Measurements from ENCODE around the gene MOV10L1. TPM values are rescaled to one million over a fixed set of nuclear protein-coding genes. Genes with fewer than 3 reads are reported as not detected.

Gene MOV10L1
- total and polyA plus RNA-seq, 5 donors from 2014 or later, result not detected

DNA sequence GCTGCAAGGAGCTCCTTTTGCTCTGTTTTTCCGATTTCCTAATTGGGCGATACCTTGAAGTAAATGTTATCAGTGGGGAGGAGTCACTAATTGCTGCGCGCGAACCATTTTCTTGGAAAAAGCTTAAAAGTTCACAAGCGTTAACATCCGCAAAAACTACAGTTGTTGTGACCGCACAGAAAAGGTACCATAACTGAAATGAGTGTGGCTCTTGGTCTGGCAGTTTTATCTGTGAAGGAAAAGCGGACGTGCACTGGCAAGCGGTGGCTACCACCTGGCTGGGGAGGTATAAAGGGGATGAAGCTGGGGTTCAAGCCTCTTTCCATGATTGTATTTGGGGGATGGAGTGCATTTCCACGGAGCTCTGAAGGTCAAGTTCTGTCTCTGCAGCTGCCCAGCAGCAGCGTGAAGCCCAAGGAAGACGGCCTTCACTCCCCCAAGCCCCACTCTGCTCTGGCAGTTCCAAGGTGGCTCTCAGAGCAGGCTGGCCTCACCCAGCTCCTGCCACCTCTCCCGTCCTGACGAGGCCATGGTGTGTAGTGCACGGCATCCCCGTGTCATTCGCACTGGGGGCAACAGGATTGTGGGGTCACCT, 27.5 kb downstream of the MOV10L1 start:
- Histone ChIP-seq H3K9me3 (ENCODE audit: control insufficient read depth in 2 of 2, low read length in 2 of 2) (no peaks in the 10 kb centered on the region), H3K27me3 (ENCODE audit: control insufficient read depth, insufficient read depth, low read length) (peaks cover 3% of the 10 kb centered on the region), H3K4me3 (ENCODE audit: low read depth, low read length) (no peak overlapping the region), H3K27ac (ENCODE audit: insufficient read depth, low read length, poor library complexity, severe bottlenecking) (no peak overlapping the region), H3K36me3 (ENCODE audit: control insufficient read depth, insufficient read depth, low read length) (no peaks in the 10 kb centered on the region), H3K4me1 (ENCODE audit: control insufficient read depth, insufficient read depth, low read length, poor library complexity, severe bottlenecking) (no peaks in the 10 kb centered on the region)
- Mint-ChIP-seq H3K4me1 (peaks cover 0 to 4% (median 1%) of the 10 kb centered on the region in 4 donors), H3K9me3 (peaks cover 0 to 5% (median 0%) of the 10 kb centered on the region in 7 donors), H3K36me3 (no peaks in the 10 kb centered on the region), H3K27me3 (peaks cover 35% of the 10 kb centered on the region), H3K4me3 (no peak overlapping the region), H3K27ac (no peak overlapping the region)
- no peak for ATAC-seq (ENCODE audit: low read depth in 2 of 2)
- no peak for DNase-seq

DNA sequence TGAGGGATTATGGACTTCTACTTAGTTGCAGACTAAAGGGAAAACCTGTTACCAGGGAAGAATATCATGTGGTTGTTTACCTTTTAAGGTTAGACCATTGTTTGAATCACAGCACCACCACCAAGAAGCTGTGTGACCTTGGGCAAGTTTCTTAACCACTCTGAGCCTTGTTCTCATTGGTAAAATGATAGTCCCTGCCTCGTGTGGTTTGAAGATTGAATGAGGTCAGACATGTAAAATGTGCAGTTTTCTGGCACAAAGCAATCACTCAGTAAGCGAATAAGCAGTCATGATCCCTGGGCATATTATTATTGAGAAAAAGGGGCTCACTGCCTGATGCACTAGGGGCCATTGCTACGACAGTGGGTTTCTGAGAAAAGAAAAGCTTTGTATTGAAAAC, 28.3 kb downstream of the MOV10L1 start:
- Histone ChIP-seq H3K4me3 (ENCODE audit: low read depth, low read length) (no peak overlapping the region), H3K9me3 (ENCODE audit: control insufficient read depth in 2 of 2, low read length in 2 of 2) (peaks cover 3 to 4% of the 10 kb centered on the region in 2 experiments), H3K4me1 (ENCODE audit: control insufficient read depth, insufficient read depth, low read length, poor library complexity, severe bottlenecking) (no peaks in the 10 kb centered on the region), H3K36me3 (ENCODE audit: control insufficient read depth, insufficient read depth, low read length) (no peaks in the 10 kb centered on the region), H3K27ac (ENCODE audit: insufficient read depth, low read length, poor library complexity, severe bottlenecking) (no peak overlapping the region), H3K27me3 (ENCODE audit: control insufficient read depth, insufficient read depth, low read length) (peaks cover 3% of the 10 kb centered on the region)
- no peaks in the 10 kb centered on the region for H3K4me1 Mint-ChIP-seq
- DNase-seq, result no peak
- H3K27me3 Mint-ChIP-seq, result peaks cover 31% of the 10 kb centered on the region
- no peak overlapping the region for H3K4me3 Mint-ChIP-seq
- no peaks in the 10 kb centered on the region for H3K36me3 Mint-ChIP-seq
- peaks cover 0 to 13% (median 0%) of the 10 kb centered on the region in 7 donors for H3K9me3 Mint-ChIP-seq
- no peak for ATAC-seq (ENCODE audit: low read depth in 2 of 2)
- no peak overlapping the region for H3K27ac Mint-ChIP-seq

DNA sequence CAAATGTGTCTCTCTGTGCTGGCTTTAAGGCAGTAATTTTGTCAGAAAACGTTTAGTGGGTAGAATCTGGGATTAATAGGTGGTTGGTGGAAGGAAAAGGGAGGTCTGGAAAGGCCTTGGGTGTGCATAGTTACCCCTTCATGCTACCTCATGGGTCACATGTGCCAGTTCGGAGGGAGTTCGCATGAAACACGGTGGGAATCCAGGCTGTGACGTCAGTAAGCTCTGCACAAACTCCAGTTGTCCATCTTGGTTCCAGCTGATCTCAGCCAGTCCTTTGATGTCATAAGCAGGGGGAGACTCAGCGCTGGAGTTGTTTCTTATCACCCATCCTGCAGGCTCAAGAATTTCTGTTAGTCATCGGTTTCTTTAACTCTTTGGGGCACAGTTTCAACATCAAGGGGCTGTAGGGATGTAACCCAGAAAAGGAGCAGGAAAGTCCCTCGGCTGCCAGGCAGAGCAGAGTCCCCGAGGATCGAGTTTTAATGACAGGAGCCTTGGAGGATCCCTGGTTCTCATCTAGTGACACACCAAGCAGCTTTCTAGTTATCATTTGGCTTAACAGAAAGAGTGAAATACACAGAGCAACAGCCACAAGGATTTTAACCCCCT, 28.9 kb downstream of the MOV10L1 start:
- H3K9me3 Mint-ChIP-seq, result peaks cover 0 to 18% (median 3%) of the 10 kb centered on the region in 7 donors
- no peak overlapping the region for H3K4me3 Mint-ChIP-seq
- Histone ChIP-seq H3K27me3 (ENCODE audit: control insufficient read depth, insufficient read depth, low read length) (peaks cover 5% of the 10 kb centered on the region), H3K4me1 (ENCODE audit: control insufficient read depth, insufficient read depth, low read length, poor library complexity, severe bottlenecking) (no peaks in the 10 kb centered on the region), H3K36me3 (ENCODE audit: control insufficient read depth, insufficient read depth, low read length) (no peaks in the 10 kb centered on the region), H3K27ac (ENCODE audit: insufficient read depth, low read length, poor library complexity, severe bottlenecking) (no peak overlapping the region), H3K4me3 (ENCODE audit: low read depth, low read length) (no peak overlapping the region), H3K9me3 (ENCODE audit: control insufficient read depth in 2 of 2, low read length in 2 of 2) (peaks cover 8 to 10% of the 10 kb centered on the region in 2 experiments)
- DNase-seq, result no peak
- H3K36me3 Mint-ChIP-seq, result peaks cover 3% of the 10 kb centered on the region
- no peak overlapping the region for H3K27ac Mint-ChIP-seq
- ATAC-seq (ENCODE audit: low read depth in 2 of 2), result no peak
- H3K4me1 Mint-ChIP-seq, result no peaks in the 10 kb centered on the region
- peaks cover 32% of the 10 kb centered on the region for H3K27me3 Mint-ChIP-seq

DNA sequence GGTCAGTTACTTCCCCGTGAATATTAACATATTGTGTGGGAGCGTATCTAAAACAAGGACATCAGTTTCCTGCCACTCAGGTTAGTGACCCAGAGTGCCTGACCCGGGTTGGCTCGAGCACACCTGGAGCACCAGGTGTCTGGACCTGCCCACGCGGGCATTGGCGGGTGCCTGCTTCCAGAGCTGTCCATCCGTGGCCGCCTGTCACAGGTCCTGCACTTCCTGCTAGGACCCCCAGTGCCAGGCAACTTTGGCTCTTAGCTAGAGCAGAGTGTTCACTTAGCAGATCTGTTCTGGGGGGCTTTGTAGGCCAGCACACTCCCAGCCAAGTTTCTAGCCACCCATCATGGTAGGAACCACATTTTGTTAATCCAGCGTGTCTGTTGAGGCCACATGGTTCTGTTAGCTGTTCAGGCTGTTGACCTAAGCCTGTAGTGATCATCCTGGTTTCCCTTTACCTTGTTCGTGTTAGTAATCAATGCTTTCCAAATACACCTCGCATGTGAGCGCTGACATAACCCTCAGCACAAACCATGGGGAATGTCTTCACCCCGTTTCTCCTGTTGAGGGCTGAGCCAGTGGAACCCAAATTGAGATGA, 29.5 kb downstream of the MOV10L1 start:
- H3K4me3 ChIP-seq (ENCODE audit: low read depth, low read length), result no peak overlapping the region
- DNase-seq, result no peak
- H3K27me3 ChIP-seq (ENCODE audit: control insufficient read depth, insufficient read depth, low read length), result peaks cover 7% of the 10 kb centered on the region
- no peaks in the 10 kb centered on the region for H3K4me1 Mint-ChIP-seq
- H3K27ac Mint-ChIP-seq, result no peak overlapping the region
- H3K36me3 Mint-ChIP-seq, result peaks cover 9% of the 10 kb centered on the region
- H3K9me3 ChIP-seq (ENCODE audit: control insufficient read depth in 2 of 2, low read length in 2 of 2), result peaks cover 13 to 15% of the 10 kb centered on the region in 2 experiments
- no peaks in the 10 kb centered on the region for H3K4me1 ChIP-seq (ENCODE audit: control insufficient read depth, insufficient read depth, low read length, poor library complexity, severe bottlenecking)
- H3K4me3 Mint-ChIP-seq, result no peak overlapping the region
- peaks cover 0 to 24% (median 8%) of the 10 kb centered on the region in 7 donors for H3K9me3 Mint-ChIP-seq
- no peaks in the 10 kb centered on the region for H3K36me3 ChIP-seq (ENCODE audit: control insufficient read depth, insufficient read depth, low read length)
- H3K27ac ChIP-seq (ENCODE audit: insufficient read depth, low read length, poor library complexity, severe bottlenecking), result no peak overlapping the region
- no peak for ATAC-seq (ENCODE audit: low read depth in 2 of 2)
- H3K27me3 Mint-ChIP-seq, result peaks cover 38% of the 10 kb centered on the region

DNA sequence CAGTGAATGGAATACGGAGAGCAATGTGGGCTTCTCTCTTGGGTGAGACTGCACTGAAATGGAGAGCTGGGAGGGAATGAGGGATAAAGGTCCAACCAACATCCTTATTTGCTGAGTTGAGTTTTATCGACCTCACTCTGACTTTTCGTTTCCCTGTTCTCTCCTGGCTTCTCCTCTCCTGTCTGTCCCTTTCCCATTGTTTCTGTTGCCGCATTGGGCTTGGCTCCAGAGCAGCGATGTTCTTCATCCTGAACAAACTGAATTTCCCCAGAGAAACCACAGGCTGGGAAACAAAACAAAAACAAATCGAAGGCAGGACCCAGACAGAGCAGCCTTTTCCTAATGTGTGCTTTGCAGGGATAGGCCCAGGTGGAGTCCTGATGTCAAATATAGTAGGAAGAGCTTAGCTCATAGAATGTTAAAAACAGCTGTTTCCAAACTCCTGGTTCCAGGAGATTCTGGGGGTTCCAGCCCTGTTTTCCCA, 30.0 kb downstream of the MOV10L1 start:
- H3K4me1 ChIP-seq (ENCODE audit: control insufficient read depth, insufficient read depth, low read length, poor library complexity, severe bottlenecking), result no peaks in the 10 kb centered on the region
- H3K4me1 Mint-ChIP-seq, result no peaks in the 10 kb centered on the region
- H3K27ac ChIP-seq (ENCODE audit: insufficient read depth, low read length, poor library complexity, severe bottlenecking), result no peak overlapping the region
- peaks cover 11% of the 10 kb centered on the region for H3K36me3 Mint-ChIP-seq
- DNase-seq (no peak), ATAC-seq (ENCODE audit: low read depth in 2 of 2) (no peak)
- H3K9me3 Mint-ChIP-seq, result peaks cover 0 to 29% (median 9%) of the 10 kb centered on the region in 7 donors
- H3K36me3 ChIP-seq (ENCODE audit: control insufficient read depth, insufficient read depth, low read length), result no peaks in the 10 kb centered on the region
- no peak overlapping the region for H3K4me3 Mint-ChIP-seq
- H3K27me3 ChIP-seq (ENCODE audit: control insufficient read depth, insufficient read depth, low read length), result peaks cover 7% of the 10 kb centered on the region
- peaks cover 37% of the 10 kb centered on the region for H3K27me3 Mint-ChIP-seq
- peaks cover 13 to 15% of the 10 kb centered on the region in 2 experiments for H3K9me3 ChIP-seq (ENCODE audit: control insufficient read depth in 2 of 2, low read length in 2 of 2)
- H3K27ac Mint-ChIP-seq, result no peak overlapping the region
- H3K4me3 ChIP-seq (ENCODE audit: low read depth, low read length), result no peak overlapping the region

DNA sequence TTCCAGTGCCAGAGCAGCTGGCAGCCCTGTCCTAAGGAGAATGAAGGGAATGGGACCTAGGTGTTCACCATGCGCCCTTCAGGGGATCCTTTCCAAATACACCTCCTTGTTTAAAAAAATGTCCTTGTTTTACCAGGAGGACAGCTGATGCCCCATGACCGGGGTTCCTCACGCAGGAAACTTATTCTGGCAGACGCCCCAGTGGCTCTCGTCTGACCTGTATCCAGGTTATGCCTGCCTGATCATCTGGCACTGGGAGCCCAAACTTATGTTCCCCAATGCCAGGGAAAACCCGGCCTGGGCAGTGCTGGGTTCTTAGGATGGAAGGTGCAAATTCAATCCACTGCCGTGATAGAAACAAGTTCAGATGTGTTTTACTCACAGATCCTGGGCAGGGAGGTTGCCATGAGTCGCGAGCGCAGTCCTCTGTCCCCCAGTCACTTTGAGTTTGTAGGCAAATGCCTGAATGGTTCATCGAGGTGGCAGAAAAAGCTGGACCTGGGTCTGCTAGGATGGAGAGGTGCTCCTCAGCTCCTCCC, 31.5 kb downstream of the MOV10L1 start:
- Histone ChIP-seq H3K4me3 (ENCODE audit: low read depth, low read length) (no peak overlapping the region), H3K27me3 (ENCODE audit: control insufficient read depth, insufficient read depth, low read length) (peaks cover 7% of the 10 kb centered on the region), H3K9me3 (ENCODE audit: control insufficient read depth in 2 of 2, low read length in 2 of 2) (peaks cover 13 to 15% of the 10 kb centered on the region in 2 experiments), H3K36me3 (ENCODE audit: control insufficient read depth, insufficient read depth, low read length) (no peaks in the 10 kb centered on the region), H3K27ac (ENCODE audit: insufficient read depth, low read length, poor library complexity, severe bottlenecking) (no peak overlapping the region), H3K4me1 (ENCODE audit: control insufficient read depth, insufficient read depth, low read length, poor library complexity, severe bottlenecking) (no peaks in the 10 kb centered on the region)
- Mint-ChIP-seq H3K36me3 (peaks cover 11% of the 10 kb centered on the region), H3K27ac (no peak overlapping the region), H3K4me1 (no peaks in the 10 kb centered on the region), H3K9me3 (peaks cover 0 to 31% (median 9%) of the 10 kb centered on the region in 7 donors), H3K27me3 (peaks cover 29% of the 10 kb centered on the region), H3K4me3 (no peak overlapping the region)
- no peak for ATAC-seq (ENCODE audit: low read depth in 2 of 2)
- no peak for DNase-seq

DNA sequence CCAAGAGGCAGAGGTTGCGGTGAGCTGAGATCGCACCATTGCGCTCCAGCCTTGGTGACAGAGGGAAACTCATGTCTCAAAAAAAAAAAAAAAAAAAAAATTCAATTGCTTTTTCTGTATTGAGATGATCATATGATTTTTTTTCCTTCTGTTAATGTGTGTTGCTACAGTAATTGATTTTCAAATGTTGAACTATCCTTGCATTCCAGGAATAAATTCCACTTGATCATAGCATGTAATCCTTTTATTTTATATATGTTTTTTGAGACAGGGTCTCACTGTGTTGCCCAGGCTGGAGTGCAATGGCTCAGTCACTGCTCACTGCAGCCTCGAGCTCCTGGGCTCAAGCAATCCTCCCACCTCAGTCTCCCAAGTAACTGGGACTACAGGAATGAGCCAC, 33.3 kb downstream of the MOV10L1 start:
- Mint-ChIP-seq H3K4me3 (no peak overlapping the region), H3K4me1 (no peaks in the 10 kb centered on the region), H3K27ac (no peak overlapping the region), H3K36me3 (peaks cover 11% of the 10 kb centered on the region), H3K27me3 (peaks cover 32% of the 10 kb centered on the region), H3K9me3 (peaks cover 0 to 31% (median 9%) of the 10 kb centered on the region in 7 donors)
- no peak for ATAC-seq (ENCODE audit: low read depth in 2 of 2)
- DNase-seq, result no peak
- Histone ChIP-seq H3K27me3 (ENCODE audit: control insufficient read depth, insufficient read depth, low read length) (peaks cover 7% of the 10 kb centered on the region), H3K27ac (ENCODE audit: insufficient read depth, low read length, poor library complexity, severe bottlenecking) (no peak overlapping the region), H3K9me3 (ENCODE audit: control insufficient read depth in 2 of 2, low read length in 2 of 2) (peaks cover 13 to 15% of the 10 kb centered on the region in 2 experiments), H3K4me3 (ENCODE audit: low read depth, low read length) (no peak overlapping the region), H3K4me1 (ENCODE audit: control insufficient read depth, insufficient read depth, low read length, poor library complexity, severe bottlenecking) (no peaks in the 10 kb centered on the region), H3K36me3 (ENCODE audit: control insufficient read depth, insufficient read depth, low read length) (no peaks in the 10 kb centered on the region)
